ENCODE measurements around the gene MRPL12. TPM values are rescaled to one million over a fixed set of nuclear protein-coding genes. Genes with fewer than 3 reads are reported as not detected.
"Not testable (repeated sequence)": the region's sequence is repeated elsewhere in the genome, so short reads cannot be mapped to it uniquely, and the experiment has no call there.

Gene MRPL12
- total RNA-seq, 1 donor from 2014 or later, result 13.2 TPM

DNA sequence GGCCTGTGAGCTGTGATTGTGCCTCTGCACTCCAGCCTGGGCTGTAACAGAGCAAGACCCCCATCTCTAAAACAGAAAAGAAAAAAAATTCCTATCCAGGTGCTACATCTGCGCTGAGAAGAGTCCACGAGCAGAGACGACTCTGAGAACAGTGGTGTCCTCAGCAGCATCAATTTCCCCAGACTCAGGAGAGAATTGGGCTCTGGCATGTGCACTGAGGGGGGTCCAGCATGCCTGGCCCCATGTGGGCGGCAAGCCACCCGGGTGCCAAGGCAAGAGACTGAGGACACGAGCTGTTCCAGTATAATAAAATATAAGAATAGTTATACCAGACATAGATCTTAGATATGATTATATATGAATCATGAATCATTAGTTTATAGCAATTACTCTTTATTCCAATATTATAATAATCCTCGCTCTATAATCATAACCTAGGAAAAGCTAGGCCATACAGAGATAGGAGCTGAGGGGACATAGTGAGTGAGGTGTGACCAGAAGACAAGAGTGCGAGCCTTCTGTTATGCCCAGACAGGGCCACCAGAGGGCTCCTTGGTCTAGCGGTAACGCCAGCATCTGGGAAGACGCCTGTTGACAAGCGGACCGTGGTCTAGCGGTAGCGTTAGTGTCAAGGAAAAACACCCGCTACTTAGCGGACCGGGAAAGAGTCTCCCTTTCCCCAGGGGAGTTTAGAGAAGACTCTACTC, 27.5 kb upstream of the MRPL12 start:
- not testable (repeated sequence) for H3K27me3 Mint-ChIP-seq (ENCODE audit: insufficient read depth, low read depth); H3K27ac Mint-ChIP-seq; H3K9ac ChIP-seq; H3K27me3 ChIP-seq; H3K36me3 ChIP-seq; H3K4me3 ChIP-seq; H3K4me3 Mint-ChIP-seq; H3K4me2 ChIP-seq; H2AFZ ChIP-seq (replicated peaks); H3K9me3 Mint-ChIP-seq; H3K27ac ChIP-seq; H3K4me1 ChIP-seq; H3K4me1 Mint-ChIP-seq; H3K9me3 ChIP-seq (ENCODE audit: low read depth); H3K79me2 ChIP-seq (ENCODE audit: low read depth)
- peak; percentile 25 for DNase-seq (ENCODE audit: low spot score)
- peaks cover 12% of the 10 kb centered on the region for H3K36me3 Mint-ChIP-seq
- peaks cover 30% of the 10 kb centered on the region for H3F3A ChIP-seq (ENCODE audit: low read depth)
- peaks cover 10% of the 10 kb centered on the region for H4K20me1 ChIP-seq (ENCODE audit: low read depth)
- TF ChIP-seq, protein P1, sequence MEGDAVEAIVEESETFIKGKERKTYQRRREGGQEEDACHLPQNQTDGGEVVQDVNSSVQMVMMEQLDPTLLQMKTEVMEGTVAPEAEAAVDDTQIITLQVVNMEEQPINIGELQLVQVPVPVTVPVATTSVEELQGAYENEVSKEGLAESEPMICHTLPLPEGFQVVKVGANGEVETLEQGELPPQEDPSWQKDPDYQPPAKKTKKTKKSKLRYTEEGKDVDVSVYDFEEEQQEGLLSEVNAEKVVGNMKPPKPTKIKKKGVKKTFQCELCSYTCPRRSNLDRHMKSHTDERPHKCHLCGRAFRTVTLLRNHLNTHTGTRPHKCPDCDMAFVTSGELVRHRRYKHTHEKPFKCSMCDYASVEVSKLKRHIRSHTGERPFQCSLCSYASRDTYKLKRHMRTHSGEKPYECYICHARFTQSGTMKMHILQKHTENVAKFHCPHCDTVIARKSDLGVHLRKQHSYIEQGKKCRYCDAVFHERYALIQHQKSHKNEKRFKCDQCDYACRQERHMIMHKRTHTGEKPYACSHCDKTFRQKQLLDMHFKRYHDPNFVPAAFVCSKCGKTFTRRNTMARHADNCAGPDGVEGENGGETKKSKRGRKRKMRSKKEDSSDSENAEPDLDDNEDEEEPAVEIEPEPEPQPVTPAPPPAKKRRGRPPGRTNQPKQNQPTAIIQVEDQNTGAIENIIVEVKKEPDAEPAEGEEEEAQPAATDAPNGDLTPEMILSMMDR (IDR thresholded peaks at IDR 0.05), result peak; percentile 60

DNA sequence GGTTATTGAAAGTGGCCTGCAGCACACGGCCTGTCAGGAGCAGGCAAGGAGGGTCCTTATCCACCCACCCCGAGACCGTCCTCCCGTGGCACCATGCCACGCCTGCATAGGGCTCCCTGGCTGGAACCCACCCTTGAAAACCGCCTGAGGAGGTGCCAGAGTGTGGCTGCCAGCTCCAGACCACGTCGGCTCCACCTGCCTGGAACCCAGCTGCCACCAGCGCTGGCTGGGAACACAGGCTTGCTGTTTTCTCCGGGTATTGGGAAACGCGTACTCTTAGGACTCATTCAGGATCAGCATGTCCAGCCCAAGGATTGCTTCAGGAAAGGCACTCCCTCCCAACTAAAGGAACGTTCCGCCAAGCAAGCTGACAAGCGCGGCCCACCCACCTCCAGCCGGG, 26.3 kb upstream of the MRPL12 start:
- Histone ChIP-seq H2AFZ (replicated peaks) (no peak overlapping the region), H3K27ac (no peak overlapping the region), H3K9ac (no peak overlapping the region), H3K36me3 (no peaks in the 10 kb centered on the region), H3K4me3 (no peak overlapping the region), H3K27me3 (no peaks in the 10 kb centered on the region), H3K4me1 (no peaks in the 10 kb centered on the region), H4K20me1 (ENCODE audit: low read depth) (peaks cover 10% of the 10 kb centered on the region), H3K4me2 (no peak overlapping the region), H3K79me2 (ENCODE audit: low read depth) (peaks cover 7% of the 10 kb centered on the region), H3K9me3 (ENCODE audit: low read depth) (no peaks in the 10 kb centered on the region), H3F3A (ENCODE audit: low read depth) (peaks cover 30% of the 10 kb centered on the region)
- H3K9me3 Mint-ChIP-seq, result no peaks in the 10 kb centered on the region
- no peak overlapping the region for H3K4me3 Mint-ChIP-seq
- H3K4me1 Mint-ChIP-seq, result no peaks in the 10 kb centered on the region
- peaks cover 9% of the 10 kb centered on the region for H3K36me3 Mint-ChIP-seq
- no peaks in the 10 kb centered on the region for H3K27me3 Mint-ChIP-seq (ENCODE audit: insufficient read depth, low read depth)
- no peak for DNase-seq (ENCODE audit: low spot score)
- no peak overlapping the region for H3K27ac Mint-ChIP-seq
- TF ChIP-seq, protein P1 (IDR thresholded peaks at IDR 0.05), result no peak
- no peak for TF ChIP-seq EZH2phosphoT487 (IDR thresholded peaks at IDR 0.05)
- TF ChIP-seq EZH2 (IDR thresholded peaks at IDR 0.05), result no peak

DNA sequence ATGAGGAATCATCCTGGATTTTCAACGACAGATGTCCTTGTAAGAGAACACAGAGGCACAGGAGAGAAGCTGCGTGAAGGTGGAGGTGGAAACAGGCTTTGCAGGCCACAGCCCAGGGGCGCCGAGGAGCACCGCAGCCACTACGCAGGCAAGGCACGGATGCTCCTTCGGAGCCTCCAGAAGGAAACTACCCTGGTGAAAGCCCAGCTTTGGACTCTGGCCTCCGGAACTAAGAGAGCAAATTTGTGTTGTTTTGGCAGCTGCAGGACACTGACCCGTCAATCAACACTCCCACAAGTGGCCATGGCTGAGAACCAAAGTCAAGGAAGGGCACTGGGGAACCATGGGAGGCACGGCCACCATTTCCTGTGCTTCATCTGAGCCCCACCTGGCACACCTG, 23.0 kb upstream of the MRPL12 start:
- Histone ChIP-seq H3K27ac (no peak overlapping the region), H3K9me3 (ENCODE audit: low read depth) (no peaks in the 10 kb centered on the region), H3K9ac (no peak overlapping the region), H3K36me3 (no peaks in the 10 kb centered on the region), H3K4me2 (no peak overlapping the region), H3K4me3 (no peak overlapping the region), H3K27me3 (no peaks in the 10 kb centered on the region), H3F3A (ENCODE audit: low read depth) (peaks cover 17% of the 10 kb centered on the region), H3K4me1 (peaks cover 10% of the 10 kb centered on the region), H3K79me2 (ENCODE audit: low read depth) (peaks cover 35% of the 10 kb centered on the region), H2AFZ (replicated peaks) (no peak overlapping the region), H4K20me1 (ENCODE audit: low read depth) (peaks cover 24% of the 10 kb centered on the region)
- Mint-ChIP-seq H3K27ac (no peak overlapping the region), H3K9me3 (no peaks in the 10 kb centered on the region), H3K27me3 (ENCODE audit: insufficient read depth, low read depth) (no peaks in the 10 kb centered on the region), H3K4me3 (no peak overlapping the region), H3K4me1 (peaks cover 17% of the 10 kb centered on the region), H3K36me3 (peaks cover 6% of the 10 kb centered on the region)
- no peak for DNase-seq (ENCODE audit: low spot score)
- TF ChIP-seq EZH2phosphoT487 (IDR thresholded peaks at IDR 0.05) (no peak), EZH2 (IDR thresholded peaks at IDR 0.05) (no peak)
- TF ChIP-seq, protein P1 (IDR thresholded peaks at IDR 0.05), result no peak

Data from neural progenitor cell (in vitro differentiated cells).